ENCODE measurements around the gene SKAP2.

DNA sequence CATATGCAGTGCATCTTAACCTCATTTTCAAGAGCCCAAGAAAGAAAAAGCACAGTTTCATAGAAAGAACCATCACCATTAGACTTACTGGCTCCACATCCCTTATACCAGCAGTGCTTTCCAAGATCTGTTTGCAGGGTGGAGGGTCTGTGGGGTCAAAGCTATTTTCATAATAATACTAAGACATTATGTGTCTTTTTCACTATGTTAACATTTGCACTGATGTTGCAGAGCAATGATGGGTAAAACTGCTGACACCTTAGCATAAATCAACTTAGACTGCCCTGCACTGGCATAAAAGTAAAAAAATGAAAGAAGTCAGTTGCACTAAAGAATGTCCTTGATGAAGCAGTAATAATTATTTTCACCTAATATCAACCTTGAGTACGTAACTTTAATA, 166.2 kb downstream of the SKAP2 start:
- TF ChIP-seq CTCF (optimal IDR thresholded peaks at IDR 0.05 in 1 of 3, IDR thresholded peaks at IDR 0.05 in 1 of 3, conservative IDR thresholded peaks at IDR 0.05 in 1 of 3; ENCODE audit: extremely low read depth in 1 of 3, insufficient read depth in 2 of 3, low read length in 3 of 3) (no peak), EZH2 (IDR thresholded peaks at IDR 0.05; ENCODE audit: low read length) (no peak)

All from keratinocyte (primary cell).